ENCODE results near the gene ADPRHL1.
"Not testable (repeated sequence)": the region's sequence is repeated elsewhere in the genome, so short reads cannot be mapped to it uniquely, and the experiment has no call there.

Gene ADPRHL1

GRCh38 chr13:113455384-113455783, 2.1 kb upstream of the ADPRHL1 start:
- DNase-seq (ENCODE audit: low spot score): no peak

- no peak for DNase-seq (ENCODE audit: low spot score)
Observed at GRCh38 chr13:113454936-113455335, 1.6 kb upstream of the ADPRHL1 start.

DNA sequence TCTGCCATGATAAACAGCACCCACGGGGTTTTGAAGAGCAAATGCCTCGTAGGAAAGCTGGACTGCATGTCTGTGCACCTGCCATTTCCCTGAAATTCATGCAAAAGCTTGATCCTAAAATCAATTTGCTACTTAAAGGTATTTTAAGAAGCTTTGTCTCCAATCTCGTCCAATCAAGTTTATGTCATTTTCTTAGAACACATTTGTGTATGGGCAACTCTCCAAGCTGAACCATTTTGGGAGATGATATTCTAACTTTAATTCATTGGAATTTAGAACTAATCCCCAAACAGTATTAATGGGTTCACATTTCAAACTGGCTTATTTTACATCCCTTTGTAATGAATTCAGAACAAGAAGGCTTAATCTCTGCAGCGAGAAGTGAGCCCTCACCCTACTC, 822 bp downstream of the ADPRHL1 start:
- no peak for DNase-seq (ENCODE audit: low spot score)

DNA sequence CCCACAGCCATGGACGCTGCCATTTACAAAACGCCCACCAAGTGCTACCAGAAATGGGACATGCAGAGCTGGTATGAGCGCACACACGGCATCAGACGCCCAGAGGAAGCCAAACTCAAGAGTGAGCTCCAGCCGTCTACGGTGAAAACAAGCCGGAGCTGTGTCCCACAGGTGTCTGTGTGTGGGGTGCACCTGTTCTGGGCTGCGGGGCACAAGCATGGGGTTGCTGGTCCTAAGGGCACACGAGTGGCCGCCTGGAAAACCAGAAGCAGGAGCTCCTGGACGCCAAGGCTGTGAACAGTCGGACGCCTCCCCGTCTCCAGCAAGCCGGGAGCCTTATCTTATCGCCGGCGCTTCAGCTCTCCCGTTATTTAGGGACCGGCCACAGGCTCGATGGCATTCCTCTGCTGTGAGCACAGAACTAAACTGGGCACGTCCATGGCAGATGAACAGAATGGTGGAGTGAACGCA, 1.3 kb downstream of the ADPRHL1 start:
- no peak for DNase-seq (ENCODE audit: low spot score)

GRCh38 chr13:113450861-113451620, 2.2 kb downstream of the ADPRHL1 start:
- not testable (repeated sequence) for DNase-seq (ENCODE audit: low spot score)

DNA sequence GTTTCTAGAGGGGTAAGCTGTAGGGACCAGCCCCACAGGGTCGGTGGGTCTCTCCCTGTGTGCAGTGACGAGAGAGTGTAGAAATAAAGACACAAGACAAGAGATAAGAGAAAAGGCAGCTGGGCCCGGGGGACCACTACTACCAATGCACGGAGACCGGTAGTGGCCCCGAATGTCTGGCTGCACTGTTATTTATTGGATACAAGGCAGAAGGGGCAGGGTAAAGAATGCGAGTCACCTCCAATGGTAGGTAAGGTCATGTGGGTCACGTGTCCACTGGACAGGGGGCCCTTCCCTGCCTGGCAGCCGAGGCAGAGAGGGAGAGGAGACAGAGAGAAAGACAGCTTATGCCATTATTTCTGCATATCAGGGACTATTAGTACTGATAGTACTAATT, 2.9 kb downstream of the ADPRHL1 start:
- not testable (repeated sequence) for DNase-seq (ENCODE audit: low spot score)

DNA sequence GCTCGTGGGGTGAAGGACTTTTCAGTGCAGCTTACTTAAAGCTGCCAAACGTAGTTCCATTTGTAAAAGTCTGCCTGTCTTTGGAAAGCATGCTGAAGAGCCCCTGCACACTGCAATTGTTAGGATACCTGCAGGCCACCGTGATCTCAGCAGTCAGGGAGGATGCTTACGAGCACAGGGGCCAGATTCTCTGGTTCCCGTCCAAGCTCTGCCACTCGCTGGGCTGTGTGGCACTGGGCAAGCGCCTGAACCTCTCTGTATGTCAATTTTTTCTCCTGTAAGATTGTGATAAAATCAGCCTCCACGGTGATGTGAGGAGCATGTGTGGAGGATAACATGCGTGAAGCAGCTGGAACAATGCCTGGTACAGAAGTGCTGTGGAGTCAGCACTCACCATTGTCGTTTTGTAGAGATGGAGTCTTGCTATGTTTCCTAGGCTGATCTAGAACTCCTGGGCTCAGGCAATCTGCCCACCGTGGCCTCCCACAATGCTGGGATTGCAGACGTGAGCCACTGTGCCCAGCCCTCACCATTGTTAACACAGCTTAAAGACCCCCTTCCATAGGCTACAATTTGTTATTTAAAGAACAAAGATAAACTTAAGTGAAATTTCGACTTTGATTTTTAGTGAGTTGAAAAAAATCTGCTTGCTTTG, 3.5 kb downstream of the ADPRHL1 start:
- no peak for DNase-seq (ENCODE audit: low spot score)

DNA sequence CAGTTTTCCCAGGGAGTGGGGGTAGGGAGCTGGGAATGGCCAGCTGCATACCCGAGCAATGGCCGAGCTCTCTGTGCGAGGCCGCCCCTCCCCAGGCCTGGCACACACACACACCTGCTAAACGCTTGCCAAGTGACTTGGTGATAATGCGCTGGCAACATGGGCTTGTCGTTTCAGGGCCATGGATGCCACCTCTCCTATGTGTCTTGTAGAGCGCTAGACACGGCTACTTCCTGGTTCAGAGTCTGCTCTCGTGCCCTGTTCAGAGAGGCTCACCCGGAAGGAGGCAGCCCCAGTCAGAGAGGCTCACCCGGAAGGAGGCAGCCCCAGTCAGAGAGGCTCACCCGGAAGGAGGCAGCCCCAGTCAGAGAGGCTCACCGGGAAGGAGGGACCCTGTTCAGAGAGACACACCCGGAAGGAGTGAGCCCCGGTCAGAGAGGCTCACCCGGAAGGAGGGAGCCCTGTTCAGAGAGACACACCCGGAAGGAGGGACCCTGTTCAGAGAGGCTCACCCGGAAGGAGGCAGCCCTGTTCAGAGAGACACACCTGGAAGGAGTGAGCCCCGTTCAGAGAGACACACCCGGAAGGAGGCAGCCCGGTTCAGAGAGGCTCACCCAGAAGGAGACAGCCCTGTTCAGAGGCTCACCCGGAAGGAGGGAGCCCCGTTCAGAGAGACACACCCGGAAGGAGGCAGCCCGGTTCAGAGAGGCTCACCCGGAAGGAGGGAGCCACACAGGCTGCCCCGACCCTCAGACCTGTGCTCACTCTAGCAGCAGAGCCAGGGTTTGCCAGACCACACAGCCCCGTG, 4.2 kb downstream of the ADPRHL1 start:
- peak; percentile 52 for DNase-seq (ENCODE audit: low spot score)

DNA sequence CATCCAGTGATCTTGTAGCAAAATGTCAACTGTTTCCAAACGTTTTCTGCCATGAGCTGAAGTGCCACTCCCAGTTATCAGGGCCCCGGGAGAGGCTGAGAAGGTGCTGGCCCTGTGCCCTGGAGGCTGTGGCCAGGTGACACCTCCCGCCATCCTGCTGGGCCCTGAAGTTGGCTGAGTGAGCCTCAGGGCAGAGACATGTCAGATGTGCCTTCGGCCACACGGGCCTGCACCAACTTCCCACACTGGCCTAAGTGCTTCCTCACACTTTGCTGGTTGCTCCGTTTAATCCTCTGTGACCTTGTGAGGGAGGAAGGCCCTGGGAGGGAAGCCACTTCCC, 4.8 kb downstream of the ADPRHL1 start:
- DNase-seq (ENCODE audit: low spot score): no peak

GRCh38 chr13:113447596-113447995, 5.7 kb downstream of the ADPRHL1 start:
- DNase-seq (ENCODE audit: low spot score): no peak

DNA sequence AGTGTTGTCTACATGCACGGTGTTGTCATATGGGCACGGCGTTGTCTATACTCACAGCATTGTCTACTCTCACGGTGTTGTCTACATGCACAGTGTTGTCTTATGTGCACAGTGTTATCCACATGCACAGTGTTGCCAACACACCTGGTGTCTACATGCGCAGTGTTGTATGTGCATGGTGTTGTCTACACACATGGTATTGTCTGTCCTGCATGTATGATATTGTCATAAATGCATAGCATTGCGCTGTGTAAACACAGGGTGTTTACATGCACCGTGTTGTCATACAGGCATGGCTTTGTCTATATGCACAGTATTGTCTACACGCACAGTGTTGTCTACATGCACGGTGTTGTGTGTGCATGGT, 6.8 kb downstream of the ADPRHL1 start:
- DNase-seq (ENCODE audit: low spot score): no peak

GRCh38 chr13:113445791-113446487, 7.3 kb downstream of the ADPRHL1 start:
- DNase-seq (ENCODE audit: low spot score): no peak

DNA sequence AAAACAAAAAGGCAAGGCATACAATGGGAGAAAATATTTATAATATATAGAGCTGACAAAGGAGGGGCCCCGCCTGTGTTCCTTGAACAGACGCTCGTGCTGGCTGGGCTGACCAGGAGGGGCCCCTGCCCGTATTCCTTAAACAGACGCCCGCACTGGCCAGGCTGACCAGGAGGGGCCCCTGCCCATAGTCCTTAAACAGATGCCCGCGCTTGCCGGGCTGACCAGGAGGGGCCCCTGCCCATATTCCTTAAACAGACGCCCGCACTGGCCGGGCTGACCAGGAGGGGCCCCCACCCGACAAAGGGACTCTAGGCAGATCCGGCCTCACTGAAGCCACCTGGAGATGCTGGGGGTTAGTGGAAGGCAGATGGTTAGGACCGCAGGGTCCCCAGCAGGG, 9.3 kb downstream of the ADPRHL1 start:
- DNase-seq (ENCODE audit: low spot score): no peak

DNA sequence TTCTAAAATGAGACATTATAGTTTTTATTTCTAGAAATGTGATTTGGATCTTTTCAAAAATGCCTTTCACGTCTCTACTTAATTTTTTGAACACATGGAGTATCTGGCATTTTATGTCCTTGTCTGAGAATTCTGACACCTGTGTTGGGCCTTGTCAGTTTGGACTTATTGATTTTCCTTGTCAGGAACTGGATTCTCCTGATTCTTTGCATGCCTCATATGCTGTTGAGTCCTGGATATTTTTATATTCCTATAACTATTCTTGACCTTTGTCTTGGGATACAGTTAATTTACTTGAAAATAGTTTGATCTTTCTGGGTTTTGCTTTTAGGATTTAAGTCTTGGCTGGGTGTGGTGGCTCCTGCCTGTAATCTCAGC, 10.3 kb downstream of the ADPRHL1 start:
- DNase-seq (ENCODE audit: low spot score): no peak

GRCh38 chr13:113442354-113442984, 10.8 kb downstream of the ADPRHL1 start:
- DNase-seq (ENCODE audit: low spot score): no peak

- DNase-seq (ENCODE audit: low spot score): no peak
Observed at GRCh38 chr13:113441661-113442060, 11.6 kb downstream of the ADPRHL1 start.

DNA sequence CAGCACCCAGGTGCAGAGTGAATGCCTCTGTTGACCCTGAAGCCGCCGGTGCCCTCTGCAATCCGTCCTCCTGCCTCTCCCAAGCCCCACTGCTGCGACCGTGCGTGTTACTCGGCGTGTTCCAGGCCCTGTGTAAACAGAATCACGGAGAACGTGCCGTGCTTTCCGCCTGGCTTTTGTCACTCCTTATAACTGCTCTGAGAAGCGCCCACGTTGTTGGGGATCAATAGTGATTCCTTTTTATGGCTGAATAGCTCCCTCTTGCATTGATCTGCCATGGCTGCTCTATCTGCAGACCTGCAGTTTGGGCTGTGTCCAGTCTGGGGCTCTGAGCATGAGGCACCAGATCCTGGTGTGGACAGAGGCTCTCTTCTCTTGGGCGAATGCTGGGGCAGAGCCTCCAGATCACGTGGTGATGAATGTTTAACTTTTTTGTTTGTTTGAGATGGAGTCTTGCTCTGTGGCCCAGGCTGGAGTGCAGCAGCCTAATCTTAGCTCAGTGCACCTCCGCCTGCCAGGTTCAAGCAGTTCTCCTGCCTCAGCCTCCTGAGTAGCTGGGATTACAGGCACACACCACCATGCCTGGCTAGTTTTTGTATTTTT, 15.8 kb downstream of the ADPRHL1 start:
- no peak for DNase-seq (ENCODE audit: low spot score)

- DNase-seq (ENCODE audit: low spot score): not testable (repeated sequence)
Observed at GRCh38 chr13:113436866-113437265, 16.4 kb downstream of the ADPRHL1 start.

- not testable (repeated sequence) for DNase-seq (ENCODE audit: low spot score)
Observed at GRCh38 chr13:113435907-113436306, 17.4 kb downstream of the ADPRHL1 start.

DNA sequence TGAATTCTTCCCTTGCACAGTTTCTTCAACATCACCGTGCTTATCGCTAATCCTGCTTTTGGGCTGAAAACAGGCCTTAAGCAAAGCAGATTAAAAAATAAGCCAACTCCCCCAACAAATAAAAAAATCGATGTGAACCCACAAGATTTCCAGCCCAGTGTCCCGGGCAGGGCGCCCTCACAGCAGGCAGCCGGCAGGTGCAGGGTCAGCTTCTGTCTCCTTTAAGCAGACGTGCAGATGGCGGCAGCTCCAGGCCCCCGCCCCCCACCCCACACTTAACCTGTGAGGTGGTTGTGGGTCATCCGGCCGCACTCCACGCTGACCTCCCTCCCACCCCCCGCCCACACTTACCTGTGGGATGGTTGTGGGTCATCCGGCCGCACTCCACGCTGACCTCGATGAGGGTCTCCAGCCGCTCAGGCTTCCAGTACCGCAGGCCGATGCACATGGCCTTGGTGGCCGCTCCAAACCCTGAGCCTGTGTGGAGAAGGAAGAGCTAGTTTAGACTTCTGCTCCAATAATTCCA, 19.8 kb downstream of the ADPRHL1 start:
- DNase-seq (ENCODE audit: low spot score): no peak

Measured in GM03348 (cell line).